ENCODE measurements around the gene CRB3.

CRB3 gene

DNA sequence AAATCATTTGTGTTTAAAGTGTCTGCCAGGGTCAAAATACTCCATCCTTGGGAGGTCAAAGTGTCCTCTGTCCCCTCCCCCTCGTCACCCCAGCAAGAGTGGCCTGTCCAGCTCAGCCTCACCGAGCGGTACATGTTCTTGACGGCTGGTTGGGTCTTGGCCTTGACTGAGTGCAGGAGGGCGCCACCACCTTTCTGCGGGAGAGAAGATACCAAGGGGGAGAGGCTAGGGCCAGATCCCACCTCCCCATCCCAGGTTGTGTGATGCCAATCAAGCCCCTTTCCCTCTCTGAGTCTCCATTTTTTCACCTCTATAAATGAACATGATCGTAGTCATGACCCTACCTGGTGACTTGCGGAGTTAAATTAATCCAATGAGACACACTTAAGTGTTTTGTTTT, 6.1 kb downstream of the CRB3 start:
- DNase-seq = no peak

DNA sequence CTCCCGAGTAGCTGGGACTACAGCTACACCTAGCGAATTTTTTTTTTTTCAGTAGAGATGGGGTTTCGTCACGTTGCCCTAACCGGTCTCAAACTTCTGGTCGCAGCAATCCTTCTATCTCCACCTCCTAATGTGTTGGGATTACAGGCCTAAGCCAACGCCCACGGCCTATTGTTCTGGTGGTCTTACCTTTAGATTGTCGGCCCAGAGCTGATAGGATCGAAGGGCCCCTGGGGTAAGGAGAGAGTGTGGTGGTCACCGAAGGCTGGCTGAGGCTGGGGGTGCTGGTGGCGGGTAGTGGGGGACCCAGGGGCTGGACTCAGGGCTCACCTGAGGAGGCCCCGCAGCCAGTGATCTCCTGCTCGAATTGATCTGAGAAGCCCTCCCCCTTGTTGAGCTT, 7.0 kb downstream of the CRB3 start:
- DNase-seq = no peak

DNA sequence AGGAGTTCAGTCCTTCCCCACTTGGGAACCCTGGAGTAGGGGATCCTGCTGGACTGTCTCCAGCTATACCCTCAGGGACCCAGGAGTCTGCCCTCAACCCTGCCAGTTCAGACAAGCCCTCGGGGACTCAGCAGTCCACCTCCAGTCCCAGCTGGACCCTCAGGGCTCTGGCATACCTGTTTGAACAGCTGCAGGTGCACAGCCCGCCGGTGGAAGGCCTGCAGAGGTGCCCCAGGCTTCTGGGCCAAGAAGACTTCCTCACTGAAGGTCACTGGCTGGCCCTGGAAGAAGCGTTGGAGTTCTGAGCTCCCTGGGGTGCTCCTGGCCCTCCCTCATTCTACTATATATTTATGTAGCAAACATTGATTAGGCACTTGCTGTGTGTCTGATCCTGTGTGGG, 8.6 kb downstream of the CRB3 start:
- DNase-seq = no peak

- DNase-seq = no peak
Measured at GRCh38 chr19:6473647-6474046, 9.6 kb downstream of the CRB3 start.

GRCh38 chr19:6475321-6476108, 11.4 kb downstream of the CRB3 start:
- DNase-seq = no peak

DNA sequence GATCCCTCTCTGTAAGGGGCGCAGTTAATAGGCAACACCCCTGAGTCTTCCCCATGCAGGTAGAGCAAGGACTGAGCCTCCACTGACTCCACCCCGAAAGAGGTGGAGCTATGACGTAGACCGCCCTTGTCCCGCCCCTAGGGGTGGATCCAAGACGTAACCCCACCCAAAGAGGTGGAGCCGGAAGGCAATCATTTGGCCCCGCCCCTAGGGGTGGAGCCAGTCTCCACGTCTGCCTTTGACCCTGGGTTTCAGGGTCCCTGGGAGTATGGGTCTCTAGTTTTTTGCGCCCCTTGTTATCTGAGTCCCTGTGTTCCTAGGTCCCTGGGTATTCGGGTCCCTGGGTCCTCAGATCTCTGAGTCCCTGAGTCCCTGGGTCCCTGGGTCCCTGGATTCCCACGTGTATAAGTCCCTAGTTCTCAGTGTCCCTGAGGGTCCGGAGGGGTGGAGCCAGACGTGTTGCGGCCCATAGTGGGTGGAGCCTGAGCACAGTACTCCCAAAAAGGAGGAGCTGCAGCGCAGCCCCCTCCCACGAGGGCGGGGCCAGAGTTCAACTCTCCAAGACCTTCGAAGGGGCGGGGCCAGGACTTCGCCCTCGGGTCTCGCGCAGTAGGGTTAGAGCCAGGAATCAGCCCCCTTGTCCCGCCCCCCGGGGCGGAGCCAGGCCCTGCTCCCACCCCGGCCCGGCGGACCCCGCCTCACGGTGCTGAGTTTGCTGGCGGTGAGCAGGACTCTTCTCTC, 12.3 kb downstream of the CRB3 start:
- DNase-seq = no peak

- DNase-seq = no peak
Measured at GRCh38 chr19:6476896-6477431, 12.9 kb downstream of the CRB3 start.

DNA sequence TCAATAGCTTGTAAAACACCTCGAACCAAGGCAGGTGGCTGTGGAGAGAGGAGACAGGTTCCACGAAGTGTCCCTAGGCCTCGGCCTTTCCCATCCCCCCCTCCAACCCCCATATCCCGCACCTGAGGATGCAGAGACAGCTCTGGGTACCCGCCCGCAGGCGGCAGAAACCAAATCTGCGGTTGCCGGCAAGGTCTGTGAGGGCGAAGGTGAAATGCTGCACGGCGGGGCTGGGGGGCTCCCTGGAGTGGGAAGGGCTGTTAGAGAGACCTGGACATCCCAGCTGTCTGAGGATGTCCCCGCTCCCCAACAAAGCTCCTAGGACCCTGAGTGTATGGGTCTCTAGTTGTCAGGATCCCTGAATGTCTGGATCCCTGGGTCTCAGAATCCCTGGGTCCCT, 14.7 kb downstream of the CRB3 start:
- DNase-seq = no peak

GRCh38 chr19:6479836-6480398, 15.8 kb downstream of the CRB3 start:
- no peak for DNase-seq

DNA sequence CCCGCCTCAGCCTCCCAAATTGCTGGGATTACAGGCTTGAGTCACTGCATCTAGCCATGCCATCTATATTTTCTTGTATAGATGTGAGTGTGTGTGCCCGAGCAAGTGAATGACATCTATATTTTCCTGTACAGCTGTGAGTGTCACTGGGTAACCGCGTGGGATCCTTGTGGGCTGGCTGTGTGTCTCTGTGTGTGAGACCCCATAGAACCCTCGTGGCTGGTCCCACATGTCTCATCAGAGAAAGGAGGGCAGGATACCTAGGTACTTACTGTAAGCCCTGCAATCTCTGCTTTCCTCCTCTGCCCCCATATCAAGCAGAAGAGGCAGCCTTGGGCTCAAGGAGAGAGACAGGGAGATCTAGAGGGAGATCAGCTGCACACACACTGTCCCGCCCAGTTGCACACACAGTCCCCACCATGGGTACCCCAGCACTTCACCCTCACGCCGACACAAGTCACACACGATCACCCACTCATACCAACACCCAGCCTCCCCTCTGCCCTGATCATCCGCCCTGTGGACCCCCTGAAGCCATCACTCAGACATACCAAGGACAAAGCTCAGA, 16.9 kb downstream of the CRB3 start:
- DNase-seq = no peak

DNA sequence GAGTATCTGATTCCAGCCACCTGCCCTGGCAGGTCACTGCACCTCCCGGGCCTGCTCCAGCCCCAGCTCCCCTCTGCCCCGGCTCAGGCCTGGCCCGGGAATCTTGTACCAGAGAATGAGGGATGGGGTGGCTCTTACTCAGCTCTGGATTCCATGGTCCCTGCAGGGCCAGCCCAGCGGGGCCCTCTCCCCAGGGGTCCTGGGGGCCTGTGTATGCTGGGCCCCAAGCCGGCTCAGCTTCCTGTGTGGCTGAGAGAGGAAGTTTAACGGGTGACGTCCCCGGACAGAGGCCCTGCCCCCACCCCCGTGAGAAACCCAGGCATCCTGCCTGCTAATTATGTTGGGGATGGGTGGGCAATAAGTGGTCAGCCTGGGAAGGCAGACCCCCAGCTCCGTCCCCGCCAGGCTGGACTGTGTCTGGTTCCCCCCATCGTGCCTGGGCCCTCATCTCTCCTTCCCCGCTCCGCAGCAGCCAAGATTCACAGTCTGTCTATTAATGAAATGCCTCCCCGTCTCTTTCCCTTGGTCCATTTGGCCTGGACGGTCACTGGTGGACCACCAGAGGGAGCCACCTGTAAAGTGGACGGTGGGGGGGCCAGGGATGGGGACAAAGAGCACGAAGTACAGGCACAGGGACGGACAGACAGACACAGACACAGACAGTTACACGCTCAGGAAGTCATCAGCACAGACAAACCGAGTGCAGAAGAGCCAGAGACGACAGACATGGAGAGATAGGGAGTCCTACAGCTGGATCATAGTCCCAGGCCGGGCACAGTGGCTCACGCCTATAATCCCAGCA, 17.7 kb downstream of the CRB3 start, which contains the start of gene DENND1C:
Gene DENND1C (minus strand): TSS at position 247 of the 802 bp plus-strand sequence. CDS start 92 bp downstream, at position 155.
- DNase-seq = no peak

DNA sequence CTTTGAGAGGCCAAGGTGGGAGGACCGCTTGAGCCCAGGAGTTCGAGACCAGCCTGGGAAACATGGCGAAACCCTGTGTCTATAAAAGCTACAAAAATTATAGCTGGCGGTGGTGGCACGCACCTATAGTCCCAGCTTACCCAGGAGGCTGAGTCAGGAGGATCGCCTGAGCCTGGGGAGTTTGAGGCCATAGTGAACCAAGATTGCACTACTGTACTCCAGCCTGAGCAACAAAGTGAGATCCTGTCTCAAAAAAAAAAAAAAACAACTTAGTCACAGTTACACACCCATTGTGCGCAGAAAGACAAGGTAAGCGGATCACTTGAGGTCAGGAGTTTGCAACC, 18.2 kb downstream of the CRB3 start:
- no peak for DNase-seq

- no peak for DNase-seq
Measured at GRCh38 chr19:6483235-6483634, 19.2 kb downstream of the CRB3 start.

DNA sequence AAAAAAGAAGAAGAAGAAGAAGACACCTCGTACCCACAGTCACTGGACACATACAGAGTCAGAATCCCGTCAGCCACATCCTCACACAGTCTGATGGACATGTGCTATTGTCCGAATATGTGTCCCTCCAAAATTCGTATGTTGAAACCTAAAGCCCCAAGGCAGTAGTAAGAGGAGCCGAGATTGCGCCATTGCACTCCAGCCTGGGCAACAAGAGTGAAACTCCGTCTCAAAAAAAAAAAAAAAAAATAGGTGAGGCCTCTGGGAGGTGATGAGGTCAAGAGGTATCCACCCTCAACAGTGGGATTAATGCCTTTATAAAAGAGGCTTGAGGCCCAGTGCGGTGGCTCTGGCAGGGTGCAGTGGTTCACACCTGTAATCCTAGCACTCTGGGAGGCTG, 20.2 kb downstream of the CRB3 start:
- DNase-seq = no peak

DNA sequence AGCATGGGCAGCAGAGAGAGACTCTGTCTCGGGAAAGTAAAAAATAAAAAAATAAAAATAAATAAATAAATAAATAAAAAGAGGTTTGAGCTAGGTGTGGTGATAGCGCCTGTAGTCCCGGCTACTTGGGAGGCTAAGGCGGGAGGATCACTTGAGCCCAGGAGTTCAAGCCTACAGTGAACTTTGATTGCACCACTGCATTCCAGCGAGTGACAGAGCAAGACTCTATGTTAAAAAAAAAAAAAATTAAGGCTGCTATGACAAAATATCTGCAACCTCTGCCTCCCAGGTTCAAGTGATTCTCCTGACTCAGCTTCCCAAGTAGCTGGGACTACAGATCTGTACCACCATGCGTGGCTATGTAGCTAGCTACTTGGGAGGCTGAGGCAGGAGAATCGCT, 20.8 kb downstream of the CRB3 start:
- no peak for DNase-seq

- DNase-seq = no peak
Measured at GRCh38 chr19:6489278-6490061, 25.4 kb downstream of the CRB3 start.

GRCh38 chr19:6490134-6490533, 26.1 kb downstream of the CRB3 start:
- DNase-seq = no peak

DNA sequence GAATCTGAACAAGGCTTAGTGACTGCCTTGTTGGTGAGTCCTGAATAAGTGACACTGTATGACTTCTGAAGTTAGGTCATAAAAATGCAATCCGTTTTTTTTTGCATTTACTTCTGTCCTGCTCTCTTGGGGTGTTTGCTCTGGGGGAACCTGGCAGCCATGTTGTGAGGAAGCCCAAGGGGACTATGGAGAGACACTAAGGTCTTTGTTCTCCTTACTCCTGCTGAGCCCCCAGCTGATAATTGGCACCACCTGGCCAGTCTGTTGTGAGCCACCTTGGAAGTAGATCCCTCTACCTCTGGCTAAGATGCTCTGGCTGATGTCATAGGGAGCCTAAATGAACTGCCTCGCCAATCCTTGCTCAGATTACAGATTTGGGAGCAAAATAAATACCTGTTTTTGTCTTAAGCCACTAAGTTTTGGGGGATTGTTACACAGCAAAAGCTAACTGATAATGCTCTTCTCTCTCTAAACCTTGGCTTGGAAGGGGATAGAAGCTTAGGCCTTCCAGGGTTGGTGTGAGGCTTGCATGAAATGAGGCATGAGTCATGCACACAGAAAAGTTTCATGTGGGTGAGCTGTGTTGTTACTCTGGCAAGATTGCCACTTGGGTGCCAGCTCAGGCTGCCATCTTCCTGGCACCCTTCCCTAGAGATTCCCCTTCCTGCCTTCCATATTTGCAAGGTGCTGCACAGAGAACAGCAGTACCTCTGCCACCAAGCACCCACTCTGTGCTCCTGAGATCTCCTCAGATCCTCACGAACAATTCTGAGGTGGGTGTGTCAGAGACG, 27.9 kb downstream of the CRB3 start:
- no peak for DNase-seq

- no peak for DNase-seq
Measured at GRCh38 chr19:6494438-6495036, 30.5 kb downstream of the CRB3 start.

DNA sequence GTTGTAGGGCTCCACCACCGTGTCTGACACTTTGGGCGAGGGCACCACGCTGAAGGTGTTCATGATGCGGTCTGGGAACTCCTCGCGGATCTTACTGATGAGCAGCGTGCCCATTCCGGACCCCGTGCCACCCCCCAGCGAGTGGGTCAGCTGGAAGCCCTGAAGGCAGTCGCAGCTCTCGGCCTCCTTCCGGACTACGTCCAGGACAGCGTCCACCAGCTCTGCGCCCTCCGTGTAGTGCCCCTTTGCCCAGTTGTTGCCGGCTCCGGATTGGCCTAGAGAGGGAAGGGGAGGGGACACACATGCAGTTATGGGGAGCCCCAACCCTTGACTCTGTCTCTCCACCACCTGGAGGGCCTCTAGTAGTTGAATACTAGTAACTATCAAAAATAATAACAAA, 31.9 kb downstream of the CRB3 start:
- no peak for DNase-seq

Data from cortex of kidney (tissue), 1 donor.